NCI-H2107 treated with DMSO at 0.1 percent for 48 hours (cell line): ENCODE results near the gene TRAPPC1.

Experiments
- DNase-seq: peaks from one replicate; lab custom pipeline; 2025; ENCODE audit not compliant: unreplicated experiment; lab: John Stamatoyannopoulos, UW

Gene TRAPPC1

GRCh38 chr17:7903154-7904103, 28.3 kb downstream of the TRAPPC1 start:
- no peak for DNase-seq

DNA sequence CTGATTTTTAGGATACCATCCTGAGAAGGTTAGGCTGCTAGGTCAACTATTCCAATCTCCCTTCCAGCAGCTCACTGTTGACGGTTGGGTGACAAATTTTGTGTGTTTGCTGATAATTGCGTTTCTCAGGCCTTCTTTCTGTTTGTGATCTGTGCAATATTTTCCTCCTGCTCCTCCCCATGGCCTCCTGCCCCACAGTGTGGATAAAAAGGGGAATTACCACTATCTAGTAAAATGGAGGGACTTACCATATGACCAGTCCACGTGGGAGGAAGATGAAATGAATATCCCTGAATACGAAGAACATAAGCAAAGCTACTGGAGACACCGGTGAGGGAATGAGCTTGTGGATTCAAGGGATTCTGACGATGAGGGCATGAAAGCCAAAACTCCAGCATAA, 34.0 kb downstream of the TRAPPC1 start:
- DNase-seq, result no peak

- DNase-seq, result no peak
Measured at GRCh38 chr17:7897090-7897489, 34.7 kb downstream of the TRAPPC1 start.

- no peak for DNase-seq
Measured at GRCh38 chr17:7894866-7895265, 36.9 kb downstream of the TRAPPC1 start.

- no peak for DNase-seq
Measured at GRCh38 chr17:7894226-7894625, 37.5 kb downstream of the TRAPPC1 start.

- DNase-seq, result no peak
Measured at GRCh38 chr17:7893187-7893880, 38.4 kb downstream of the TRAPPC1 start.

- DNase-seq, result peak; percentile 43
Measured at GRCh38 chr17:7889166-7889955, 42.4 kb downstream of the TRAPPC1 start.

GRCh38 chr17:7888184-7888920, 43.4 kb downstream of the TRAPPC1 start, which contains the start of gene CHD3:
TSS of gene CHD3 (plus strand) at chr17:7888789. CDS start at chr17:7889001, 212 bp downstream.
- DNase-seq, result peak; percentile 25

- DNase-seq, result peak; percentile 97
Measured at GRCh38 chr17:7887482-7888183, 44.1 kb downstream of the TRAPPC1 start.

DNA sequence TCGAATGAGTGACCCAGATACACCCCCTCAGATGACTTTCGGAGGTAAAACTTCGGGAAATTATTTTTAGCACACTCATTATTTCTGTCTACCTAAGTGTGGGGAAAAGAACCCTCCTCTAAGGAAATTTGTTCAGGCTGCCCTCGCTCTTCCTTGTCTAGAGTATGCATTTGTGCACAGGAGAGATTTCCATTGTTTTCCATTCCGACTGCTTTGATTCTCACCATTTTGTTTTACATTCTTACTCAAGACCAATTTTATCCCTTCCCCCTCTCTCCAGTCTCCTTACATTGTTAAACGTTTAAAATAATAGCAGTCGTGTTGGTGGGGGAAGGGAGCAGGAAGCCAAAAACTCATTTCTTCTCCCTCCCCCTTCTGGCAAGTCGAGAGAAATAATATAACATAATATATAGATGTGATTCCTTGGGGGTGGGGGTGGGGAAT, 44.7 kb downstream of the TRAPPC1 start:
- peak; percentile 89 for DNase-seq

DNA sequence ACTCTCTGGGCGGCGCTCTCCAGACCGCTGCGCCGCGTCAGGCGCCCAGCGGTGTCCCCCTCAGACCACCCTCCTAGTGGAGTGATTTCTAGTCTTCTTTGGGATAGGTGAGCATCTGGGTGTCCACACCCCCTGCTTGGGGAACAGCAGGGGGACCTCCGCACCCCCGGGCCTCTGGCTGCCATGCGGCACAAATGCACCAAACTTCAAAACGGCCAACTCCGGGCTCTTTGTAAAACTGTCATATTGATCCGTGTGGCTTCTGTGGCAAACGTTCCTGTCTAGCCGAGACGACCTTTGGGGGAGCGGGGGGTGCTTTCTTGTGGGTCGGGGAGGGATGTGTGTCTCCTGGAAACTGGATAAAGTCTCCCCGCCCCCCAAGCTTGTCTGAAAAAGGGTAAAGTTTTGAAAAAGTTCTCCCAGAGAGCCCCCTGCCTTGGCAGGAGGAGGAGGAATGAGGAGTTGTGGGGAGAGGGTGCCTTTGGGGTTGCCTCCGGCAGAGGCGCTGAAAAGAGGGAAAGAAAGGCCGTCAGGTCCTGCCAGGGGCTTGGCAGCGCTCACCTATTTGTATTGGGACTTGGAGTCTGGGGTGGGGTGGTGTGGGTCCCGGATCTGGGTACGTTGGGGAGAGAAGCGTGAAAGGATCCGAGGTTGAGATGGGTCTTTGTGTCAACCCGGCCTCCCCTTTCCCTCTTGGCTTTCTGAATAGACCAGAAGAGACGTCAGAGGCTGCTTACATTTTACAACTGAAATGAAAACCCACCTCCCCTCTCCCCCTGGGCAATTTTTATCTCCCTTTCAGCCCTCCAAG, 45.3 kb downstream of the TRAPPC1 start:
- DNase-seq, result peak; percentile 34

- DNase-seq, result peak; percentile 49
Measured at GRCh38 chr17:7885367-7886226, 46.1 kb downstream of the TRAPPC1 start.

- DNase-seq, result no peak
Measured at GRCh38 chr17:7884581-7885366, 47.0 kb downstream of the TRAPPC1 start.

DNA sequence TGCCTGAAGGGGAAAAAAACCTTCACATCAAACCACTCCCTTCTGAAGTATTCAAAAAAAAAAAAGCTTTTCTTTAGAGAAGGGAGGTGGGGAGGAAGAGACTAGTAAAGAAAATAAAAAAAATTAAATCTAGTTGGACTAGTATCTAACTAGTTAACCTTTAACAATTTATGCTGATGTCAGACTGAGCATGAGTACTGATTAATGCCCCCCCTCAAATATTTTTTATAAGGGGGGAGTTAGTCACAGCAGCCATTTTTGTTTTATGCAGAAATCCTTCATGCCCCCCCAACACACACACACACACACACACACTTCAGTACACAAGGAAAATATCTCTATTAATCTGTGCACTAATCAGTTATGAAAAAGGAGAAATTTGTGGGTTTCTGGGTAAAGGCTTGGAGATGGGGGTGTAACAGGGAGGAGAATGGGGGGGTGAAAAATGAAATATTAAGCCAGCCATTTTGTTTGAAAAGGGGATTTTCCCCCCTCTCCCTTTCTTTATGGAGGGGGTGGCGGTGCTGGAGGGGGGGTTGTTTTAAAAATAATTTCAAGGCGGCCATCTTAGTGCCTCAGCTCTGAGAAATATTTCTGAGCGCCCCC, 47.9 kb downstream of the TRAPPC1 start:
- no peak for DNase-seq

DNA sequence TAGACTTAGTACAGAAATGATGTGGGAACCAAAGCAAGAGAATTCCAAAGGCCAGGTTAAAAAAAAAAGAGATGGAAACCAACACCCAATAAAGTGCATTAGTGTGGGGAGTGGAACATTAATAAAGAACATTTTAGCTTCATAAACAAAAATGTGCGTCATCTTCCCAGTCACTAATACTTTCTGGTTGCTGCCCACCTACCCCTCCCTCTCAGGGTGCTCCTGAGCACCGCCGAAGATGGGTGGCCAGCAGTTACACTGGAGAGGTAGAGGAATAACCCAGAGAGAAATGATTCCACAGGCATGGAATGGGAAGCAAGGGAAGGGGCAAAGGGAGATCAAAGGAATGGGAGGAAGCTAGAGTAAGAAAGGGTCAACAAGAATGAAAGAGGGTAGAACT, 49.1 kb downstream of the TRAPPC1 start:
- DNase-seq, result no peak

DNA sequence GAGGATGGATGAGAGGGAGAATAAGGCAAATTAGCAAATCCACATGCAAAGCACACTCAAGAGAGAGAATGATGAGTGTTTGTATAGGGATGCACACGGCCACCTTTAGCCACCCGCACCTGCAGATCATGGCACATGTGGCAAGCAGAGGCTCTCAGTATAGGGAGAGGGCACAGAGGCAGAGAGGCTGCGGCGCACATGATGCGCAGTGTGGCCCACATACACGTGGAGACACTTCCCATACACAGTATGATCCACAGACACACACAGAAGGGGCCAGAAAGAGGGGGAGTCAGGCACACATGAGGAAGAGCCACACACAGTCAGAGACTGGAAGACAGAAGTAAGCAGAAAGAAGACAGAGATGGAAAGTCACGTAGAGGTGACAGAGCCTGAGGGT, 49.7 kb downstream of the TRAPPC1 start:
- DNase-seq, result no peak
